ENCODE data around the gene C17orf107.
A peak's percentile ranks its signal among the peaks of the same experiment; 100 is the strongest.
"Not testable (repeated sequence)": the region's sequence is repeated elsewhere in the genome, so short reads cannot be mapped to it uniquely, and the experiment has no call there.

Gene C17orf107

GRCh38 chr17:4899341-4900230 is at the start of gene C17orf107:
Gene C17orf107, plus strand, starts transcription at chr17:4899536. Its CDS starts 227 bp downstream, at chr17:4899763.
- peak; percentile 81 for DNase-seq (ENCODE audit: low spot score)

GRCh38 chr17:4850246-4850645 is 49.1 kb upstream of the C17orf107 start:
- no peak for DNase-seq (ENCODE audit: low spot score)

GRCh38 chr17:4851084-4851483 is 48.3 kb upstream of the C17orf107 start:
- no peak for DNase-seq (ENCODE audit: low spot score)

GRCh38 chr17:4852567-4853207 is 46.6 kb upstream of the C17orf107 start:
- no peak for DNase-seq (ENCODE audit: low spot score)

GRCh38 chr17:4853208-4853671 is 46.1 kb upstream of the C17orf107 start:
- no peak for DNase-seq (ENCODE audit: low spot score)

GRCh38 chr17:4854111-4854681 is 45.1 kb upstream of the C17orf107 start:
- no peak for DNase-seq (ENCODE audit: low spot score)

- no peak for DNase-seq (ENCODE audit: low spot score)
Observed at GRCh38 chr17:4856271-4856936, 42.9 kb upstream of the C17orf107 start.

GRCh38 chr17:4856937-4857314 is 42.4 kb upstream of the C17orf107 start:
- no peak for DNase-seq (ENCODE audit: low spot score)

- DNase-seq (ENCODE audit: low spot score): not testable (repeated sequence)
Observed at GRCh38 chr17:4857347-4857746, 42.0 kb upstream of the C17orf107 start.

- DNase-seq (ENCODE audit: low spot score): no peak
Observed at GRCh38 chr17:4858068-4858881, 41.1 kb upstream of the C17orf107 start.

GRCh38 chr17:4858882-4859260 is 40.5 kb upstream of the C17orf107 start:
- DNase-seq (ENCODE audit: low spot score): no peak

GRCh38 chr17:4859816-4860625 is 39.3 kb upstream of the C17orf107 start:
- DNase-seq (ENCODE audit: low spot score): no peak

GRCh38 chr17:4860651-4861050 is 38.7 kb upstream of the C17orf107 start:
- no peak for DNase-seq (ENCODE audit: low spot score)

- DNase-seq (ENCODE audit: low spot score): no peak
Observed at GRCh38 chr17:4861052-4861451, 38.3 kb upstream of the C17orf107 start.

- no peak for DNase-seq (ENCODE audit: low spot score)
Observed at GRCh38 chr17:4862720-4863119, 36.6 kb upstream of the C17orf107 start.

- no peak for DNase-seq (ENCODE audit: low spot score)
Observed at GRCh38 chr17:4863321-4863720, 36.0 kb upstream of the C17orf107 start.

GRCh38 chr17:4867535-4867934 is 31.8 kb upstream of the C17orf107 start:
- DNase-seq (ENCODE audit: low spot score): not testable (repeated sequence)

GRCh38 chr17:4869058-4869998 is 30.0 kb upstream of the C17orf107 start:
- not testable (repeated sequence) for DNase-seq (ENCODE audit: low spot score)

GRCh38 chr17:4870855-4871254 is 28.5 kb upstream of the C17orf107 start:
- DNase-seq (ENCODE audit: low spot score): no peak
